Left ventricle myocardium inferior (tissue), 1 donor: Measurements from ENCODE around the gene RGL4. TPM values are rescaled to one million over a fixed set of nuclear protein-coding genes. Genes with fewer than 3 reads are reported as not detected.
"Not testable (repeated sequence)": the region's sequence is repeated elsewhere in the genome, so short reads cannot be mapped to it uniquely, and the experiment has no call there.

Experiments
- DNase-seq: peaks from one replicate; pipeline ENCODE4 v3.0.0-alpha.2; 2020
- H3K27ac ChIP-seq: fragments of 200-600 bp; replicated peaks from 2 replicates; pipeline ENCODE4 v1.8.0; 2021
- H3K27me3 ChIP-seq: fragments of 200-600 bp; 2 replicates; pipeline ENCODE4 v1.8.0; 2021; ENCODE audit warnings: low read depth
- H3K36me3 ChIP-seq: fragments of 200-600 bp; 2 replicates; pipeline ENCODE4 v1.8.0; 2021
- H3K4me1 ChIP-seq: fragments of 200-600 bp; 2 replicates; pipeline ENCODE4 v1.8.0; 2021
- H3K4me3 ChIP-seq: fragments of 200-600 bp; 2 replicates; pipeline ENCODE4 v1.8.0; 2021; ENCODE audit warnings: mild to moderate bottlenecking, moderate library complexity
- H3K9me3 ChIP-seq: fragments of 200-600 bp; replicated peaks from 2 replicates; pipeline ENCODE4 v1.8.0; 2021
- intact Hi-C: fragments of 100-400 bp; cut with micrococcal nuclease; formaldehyde crosslinking; loops from one replicate; pipeline ENCODE4 v1.11.0; 2022
- long read RNA-seq: library from polyadenylated mRNA; unstranded; transcript quantifications from one replicate; pipeline ENCODE4 v2.0.0, GENCODE V29; 2021
- total RNA-seq: library from RNA; stranded (reverse); fragmentation: NEBNext Ultra II Directional; extraction: Animal tissue kit (Norgen Biotek cat#: 25700); gene quantifications from one replicate; pipeline ENCODE4 v1.2.1, GENCODE V29; 2021
- TF ChIP-seq, protein P1 (sequence below): fragments of 200-600 bp; IDR thresholded peaks from 2 replicates; pipeline ENCODE4 v1.8.0; 2021; ENCODE audit warnings: antibody characterized with exemption, mild to moderate bottlenecking, borderline replicate concordance
- donor health status: DM: no; HTN: yes; CAD: no; lungs with severe emphysema.

Gene RGL4
- not detected for total RNA-seq
- long read RNA-seq, result 0 reads

- intact Hi-C loops, result no loop called here
- Histone ChIP-seq H3K27ac (no peak within 1 kb of the TSS), H3K4me3 (no peak within 1 kb of the TSS), H3K4me1 (peaks cover 14% of the 10 kb centered on the region), H3K27me3 (no peaks in the 10 kb centered on the region), H3K9me3 (no peaks in the 10 kb centered on the region), H3K36me3 (peaks cover 24% of the 10 kb centered on the region)
- no peak for DNase-seq
- TF ChIP-seq, protein P1, sequence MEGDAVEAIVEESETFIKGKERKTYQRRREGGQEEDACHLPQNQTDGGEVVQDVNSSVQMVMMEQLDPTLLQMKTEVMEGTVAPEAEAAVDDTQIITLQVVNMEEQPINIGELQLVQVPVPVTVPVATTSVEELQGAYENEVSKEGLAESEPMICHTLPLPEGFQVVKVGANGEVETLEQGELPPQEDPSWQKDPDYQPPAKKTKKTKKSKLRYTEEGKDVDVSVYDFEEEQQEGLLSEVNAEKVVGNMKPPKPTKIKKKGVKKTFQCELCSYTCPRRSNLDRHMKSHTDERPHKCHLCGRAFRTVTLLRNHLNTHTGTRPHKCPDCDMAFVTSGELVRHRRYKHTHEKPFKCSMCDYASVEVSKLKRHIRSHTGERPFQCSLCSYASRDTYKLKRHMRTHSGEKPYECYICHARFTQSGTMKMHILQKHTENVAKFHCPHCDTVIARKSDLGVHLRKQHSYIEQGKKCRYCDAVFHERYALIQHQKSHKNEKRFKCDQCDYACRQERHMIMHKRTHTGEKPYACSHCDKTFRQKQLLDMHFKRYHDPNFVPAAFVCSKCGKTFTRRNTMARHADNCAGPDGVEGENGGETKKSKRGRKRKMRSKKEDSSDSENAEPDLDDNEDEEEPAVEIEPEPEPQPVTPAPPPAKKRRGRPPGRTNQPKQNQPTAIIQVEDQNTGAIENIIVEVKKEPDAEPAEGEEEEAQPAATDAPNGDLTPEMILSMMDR, result no peak
These were observed at the start of gene RGL4 for GRCh38 chr22:23690713-23691112. Gene RGL4 (plus strand): TSS chr22:23691013. CDS start chr22:23692031, 1,018 bp downstream.

DNA sequence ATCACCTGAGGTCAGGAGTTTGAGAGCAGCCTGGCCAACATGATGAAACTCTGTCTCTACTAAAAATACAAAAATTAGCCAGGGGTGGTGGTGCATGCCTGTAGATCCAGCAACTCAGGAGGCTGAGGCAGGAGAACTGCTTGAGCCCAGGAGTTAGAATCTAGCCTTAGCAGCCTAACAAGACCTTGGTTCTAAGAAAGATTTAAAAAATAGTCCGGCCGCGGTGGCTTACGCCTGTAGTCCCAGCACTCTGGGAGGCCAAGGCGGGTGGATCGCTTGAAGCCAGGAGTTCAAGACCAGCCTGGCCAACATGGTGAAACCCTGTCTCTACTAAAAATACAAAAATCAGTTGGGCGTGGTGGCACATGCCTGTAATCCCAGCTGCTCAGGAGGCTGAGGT is 44.3 kb upstream of the RGL4 start:
- H3K9me3 ChIP-seq, intact Hi-C loops, H3K27me3 ChIP-seq, H3K27ac ChIP-seq, H3K4me1 ChIP-seq, H3K4me3 ChIP-seq, DNase-seq, H3K36me3 ChIP-seq: not testable (repeated sequence)

GRCh38 chr22:23649071-23649501 is 41.7 kb upstream of the RGL4 start:
- H3K4me1 ChIP-seq, result no peaks in the 10 kb centered on the region
- H3K27ac ChIP-seq, result no peak overlapping the region
- H3K9me3 ChIP-seq, result no peaks in the 10 kb centered on the region
- H3K4me3 ChIP-seq, result no peak overlapping the region
- no peaks in the 10 kb centered on the region for H3K27me3 ChIP-seq
- intact Hi-C loops, result no loop called here
- TF ChIP-seq, protein P1, result no peak
- peaks cover 8% of the 10 kb centered on the region for H3K36me3 ChIP-seq
- DNase-seq, result no peak

DNA sequence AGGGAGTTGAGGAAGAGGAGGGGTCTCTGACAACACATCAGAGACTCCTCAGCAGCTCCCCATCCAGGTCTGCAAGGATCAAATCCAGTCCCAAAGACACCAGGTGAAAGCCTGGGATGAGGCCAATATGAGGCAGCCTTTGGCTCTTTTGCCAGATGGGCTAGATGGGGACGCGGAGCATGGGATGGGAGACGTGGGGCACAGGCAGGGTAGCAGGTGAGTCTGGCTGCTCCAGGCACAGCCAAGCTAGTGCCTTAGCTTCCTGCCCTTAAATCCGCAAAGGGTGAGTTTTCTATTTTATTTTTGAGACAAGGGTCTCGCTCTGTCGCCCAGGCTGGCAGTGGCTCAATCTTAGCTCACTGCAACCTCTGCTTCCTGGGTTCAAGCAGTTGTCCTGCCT is 39.1 kb upstream of the RGL4 start:
- peaks cover 8% of the 10 kb centered on the region for H3K36me3 ChIP-seq
- no peaks in the 10 kb centered on the region for H3K4me1 ChIP-seq
- no peak overlapping the region for H3K4me3 ChIP-seq
- TF ChIP-seq, protein P1, result no peak
- no peak overlapping the region for H3K27ac ChIP-seq
- no peaks in the 10 kb centered on the region for H3K9me3 ChIP-seq
- H3K27me3 ChIP-seq, result no peaks in the 10 kb centered on the region
- intact Hi-C loops, result no loop called here
- DNase-seq, result no peak

GRCh38 chr22:23652286-23652685 is 38.5 kb upstream of the RGL4 start:
- Histone ChIP-seq H3K4me1 (no peaks in the 10 kb centered on the region), H3K4me3 (no peak overlapping the region), H3K36me3 (peaks cover 8% of the 10 kb centered on the region), H3K27ac (no peak overlapping the region), H3K27me3 (no peaks in the 10 kb centered on the region), H3K9me3 (no peaks in the 10 kb centered on the region)
- intact Hi-C loops, result no loop called here
- DNase-seq, result no peak
- TF ChIP-seq, protein P1, result no peak

- Histone ChIP-seq H3K4me1 (no peaks in the 10 kb centered on the region), H3K27ac (no peak overlapping the region), H3K4me3 (no peak overlapping the region), H3K9me3 (no peaks in the 10 kb centered on the region), H3K36me3 (peaks cover 8% of the 10 kb centered on the region), H3K27me3 (no peaks in the 10 kb centered on the region)
- DNase-seq, result no peak
- TF ChIP-seq, protein P1, result no peak
- intact Hi-C loops, result no loop called here
These were observed 38.1 kb upstream of the RGL4 start for GRCh38 chr22:23652711-23653110.
